K562 (cell line): ENCODE measurements around the gene ZNF181. TPM values are rescaled to one million over a fixed set of nuclear protein-coding genes. Genes with fewer than 3 reads are reported as not detected.
A peak's percentile ranks its signal among the peaks of the same experiment; 100 is the strongest.

Experiments
- CTCFL ChIP-seq: IDR thresholded peaks from 2 replicates; pipeline ENCODE4 v1.6.1; 2011; ENCODE audit warnings: borderline replicate concordance, low read depth, mild to moderate bottlenecking, moderate library complexity, low read length; ENCODE audit not compliant: insufficient read depth, poor library complexity, severe bottlenecking
- FIP1L1 ChIP-seq: fragments of 200-400 bp; formaldehyde crosslinking; IDR thresholded peaks from 2 replicates; pipeline ENCODE4 v1.6.1; 2018; ENCODE audit warnings: mild to moderate bottlenecking, low read depth, low read length; ENCODE audit not compliant: poor library complexity, severe bottlenecking
- GTF3C2 ChIP-seq: IDR thresholded peaks from 3 replicates; pipeline ENCODE4 v1.6.1; 2011; ENCODE audit warnings: borderline replicate concordance, mild to moderate bottlenecking, moderate library complexity; ENCODE audit not compliant: insufficient read length; ENCODE audit errors: extremely low read depth
- RUNX1 ChIP-seq: sonication (generic); IDR thresholded peaks from 2 replicates; pipeline ENCODE4 v1.6.1; 2016; ENCODE audit warnings: antibody characterized with exemption, low read depth
- TAL1 ChIP-seq: fragments of 450-650 bp; IDR thresholded peaks from 2 replicates; pipeline ENCODE4 v1.6.1; 2016; ENCODE audit warnings: mild to moderate bottlenecking
- ZBTB12 ChIP-seq: fragments of 250-450 bp; sonication (Bioruptor Pico); IDR thresholded peaks from 2 replicates; pipeline ENCODE4 v1.4.0; 2020
- ZBTB40 ChIP-seq, 2 experiments: fragments of 450-650 bp in 1 of 2; sonication (generic) in 1 of 2; formaldehyde crosslinking in 1 of 2; IDR thresholded peaks; 2 replicates each; pipeline versions ENCODE4 v1.7.1 to v1.9.0; 2016 to 2022; ENCODE audit warnings: inconsistent platforms in 1 of 2, mild to moderate bottlenecking in 1 of 2, missing genetic modification reagents in 1 of 2
- ZNF354B ChIP-seq: fragments of 250-450 bp; sonication (Bioruptor Pico); IDR thresholded peaks from 2 replicates; pipeline ENCODE4 v1.4.0; 2020
- ZNF780A ChIP-seq: fragments of 250-450 bp; sonication (Bioruptor Pico); IDR thresholded peaks from 2 replicates; pipeline ENCODE4 v1.5.0; 2021; ENCODE audit warnings: mild to moderate bottlenecking
- polyA plus RNA-seq, 8 experiments: library from polyadenylated mRNA; depleted of rRNA in 4 of 8; stranded (reverse) in 5 of 8; unstranded in 3 of 8; fragments of >200 nt; fragmentation: Nextera tagmentation in 2 of 8; fragmentation: Illumina TruSeq in 1 of 8; extraction: Ambion mirVana in 2 of 8; extraction: Trizol in 1 of 8; gene quantifications; 2 replicates each; pipeline versions ENCODE4 v1.2.1 to v1.2.3, GENCODE V29; 2011 to 2014; ENCODE audit warnings: inconsistent platforms in 1 of 8, missing spikeins in 1 of 8
- total RNA-seq, 7 experiments: library from RNA; depleted of rRNA in 6 of 7; stranded (reverse); fragments of >200 nt in 6 of 7; fragmentation: Illumina TruSeq in 2 of 7; extraction: Trizol in 2 of 7; gene quantifications; 2 replicates each; pipeline versions ENCODE4 v1.2.1 to v1.2.3, GENCODE V29; 2011 to 2021; ENCODE audit warnings: low replicate concordance in 1 of 7

ZNF181 gene
- total and polyA plus RNA-seq, 9 of the 15 experiments (the other 6 are each of a cell fraction or from before 2014, with no cell fraction given), result 4.3 to 20.3 (median 12.1) TPM

GRCh38 chr19:34772697-34773554 lies 38.9 kb downstream of the ZNF181 start, which contains the start of gene ZNF599 (continued):
- no peak for TF ChIP-seq ZNF780A
- TF ChIP-seq GTF3C2, result no peak
- no peak for TF ChIP-seq TAL1
- TF ChIP-seq CTCFL, result no peak
- peak; percentile 95 for TF ChIP-seq ZBTB40 (IDR thresholded peaks at IDR 0.05)
- no peak for TF ChIP-seq ZBTB40 (CRISPR knock-in tag; IDR thresholded peaks at IDR 0.05)
- no peak for TF ChIP-seq FIP1L1
- no peak for TF ChIP-seq ZBTB12 (CRISPR knock-in tag)
- TF ChIP-seq RUNX1, result no peak
- TF ChIP-seq ZNF354B (CRISPR knock-in tag), result no peak
